ENCODE results near the gene WDR33. TPM values are rescaled to one million over a fixed set of nuclear protein-coding genes. Genes with fewer than 3 reads are reported as not detected.
"Not testable (repeated sequence)": the region's sequence is repeated elsewhere in the genome, so short reads cannot be mapped to it uniquely, and the experiment has no call there.

WDR33 gene
- total RNA-seq, 1 donor from 2014 or later = 52.1 TPM

- Mint-ChIP-seq H3K4me3 (ENCODE audit: unreplicated experiment) (no peak overlapping the region), H3K9me3 (ENCODE audit: unreplicated experiment) (no peaks in the 10 kb centered on the region), H3K36me3 (ENCODE audit: low read depth, unreplicated experiment) (peaks cover 4% of the 10 kb centered on the region), H3K27ac (ENCODE audit: unreplicated experiment) (no peak overlapping the region), H3K27me3 (ENCODE audit: unreplicated experiment) (peaks cover 5% of the 10 kb centered on the region), H3K4me1 (ENCODE audit: unreplicated experiment) (no peaks in the 10 kb centered on the region)
- TF ChIP-seq CTCF (IDR thresholded peaks at IDR 0.05; ENCODE audit: unreplicated experiment) = no peak
- DNase-seq (ENCODE audit: low spot score) = no peak
Observed at GRCh38 chr2:127840893-127841292, 29.9 kb upstream of the WDR33 start.

GRCh38 chr2:127834951-127835350 is 24.0 kb upstream of the WDR33 start:
- Mint-ChIP-seq H3K9me3 (ENCODE audit: unreplicated experiment) (no peaks in the 10 kb centered on the region), H3K4me3 (ENCODE audit: unreplicated experiment) (no peak overlapping the region), H3K36me3 (ENCODE audit: low read depth, unreplicated experiment) (no peaks in the 10 kb centered on the region), H3K4me1 (ENCODE audit: unreplicated experiment) (no peaks in the 10 kb centered on the region), H3K27ac (ENCODE audit: unreplicated experiment) (no peak overlapping the region), H3K27me3 (ENCODE audit: unreplicated experiment) (peaks cover 3% of the 10 kb centered on the region)
- TF ChIP-seq CTCF (IDR thresholded peaks at IDR 0.05; ENCODE audit: unreplicated experiment) = no peak
- no peak for DNase-seq (ENCODE audit: low spot score)

GRCh38 chr2:127829845-127830246 is 18.9 kb upstream of the WDR33 start:
- H3K27ac Mint-ChIP-seq (ENCODE audit: unreplicated experiment) = no peak overlapping the region
- H3K9me3 Mint-ChIP-seq (ENCODE audit: unreplicated experiment) = peaks cover 27% of the 10 kb centered on the region
- peaks cover 25% of the 10 kb centered on the region for H3K36me3 Mint-ChIP-seq (ENCODE audit: low read depth, unreplicated experiment)
- H3K4me3 Mint-ChIP-seq (ENCODE audit: unreplicated experiment) = no peak overlapping the region
- peaks cover 3% of the 10 kb centered on the region for H3K27me3 Mint-ChIP-seq (ENCODE audit: unreplicated experiment)
- H3K4me1 Mint-ChIP-seq (ENCODE audit: unreplicated experiment) = no peaks in the 10 kb centered on the region
- DNase-seq (ENCODE audit: low spot score) = no peak
- TF ChIP-seq CTCF (IDR thresholded peaks at IDR 0.05; ENCODE audit: unreplicated experiment) = no peak

- H3K27me3 Mint-ChIP-seq (ENCODE audit: unreplicated experiment); H3K4me1 Mint-ChIP-seq (ENCODE audit: unreplicated experiment); DNase-seq (ENCODE audit: low spot score); H3K27ac Mint-ChIP-seq (ENCODE audit: unreplicated experiment); H3K4me3 Mint-ChIP-seq (ENCODE audit: unreplicated experiment): not testable (repeated sequence)
- H3K9me3 Mint-ChIP-seq (ENCODE audit: unreplicated experiment) = peaks cover 27% of the 10 kb centered on the region
- peaks cover 25% of the 10 kb centered on the region for H3K36me3 Mint-ChIP-seq (ENCODE audit: low read depth, unreplicated experiment)
Observed at GRCh38 chr2:127826708-127827107, 15.7 kb upstream of the WDR33 start.

- Mint-ChIP-seq H3K27me3 (ENCODE audit: unreplicated experiment) (peaks cover 3% of the 10 kb centered on the region), H3K27ac (ENCODE audit: unreplicated experiment) (no peak overlapping the region), H3K4me3 (ENCODE audit: unreplicated experiment) (peak overlapping the region; percentile 44), H3K36me3 (ENCODE audit: low read depth, unreplicated experiment) (peaks cover 26% of the 10 kb centered on the region), H3K9me3 (ENCODE audit: unreplicated experiment) (peaks cover 27% of the 10 kb centered on the region), H3K4me1 (ENCODE audit: unreplicated experiment) (no peaks in the 10 kb centered on the region)
- no peak for TF ChIP-seq CTCF (IDR thresholded peaks at IDR 0.05; ENCODE audit: unreplicated experiment)
- no peak for DNase-seq (ENCODE audit: low spot score)
Observed at GRCh38 chr2:127826047-127826446, 15.1 kb upstream of the WDR33 start.
